RKO (cell line): Measurements from ENCODE around the gene TIMP3.
"Not testable (repeated sequence)": the region's sequence is repeated elsewhere in the genome, so short reads cannot be mapped to it uniquely, and the experiment has no call there.

Experiments used
- DNase-seq: peaks from one replicate; pipeline ENCODE4 v3.0.0-alpha.2; 2016; ENCODE audit warnings: low spot score

Gene TIMP3

DNA sequence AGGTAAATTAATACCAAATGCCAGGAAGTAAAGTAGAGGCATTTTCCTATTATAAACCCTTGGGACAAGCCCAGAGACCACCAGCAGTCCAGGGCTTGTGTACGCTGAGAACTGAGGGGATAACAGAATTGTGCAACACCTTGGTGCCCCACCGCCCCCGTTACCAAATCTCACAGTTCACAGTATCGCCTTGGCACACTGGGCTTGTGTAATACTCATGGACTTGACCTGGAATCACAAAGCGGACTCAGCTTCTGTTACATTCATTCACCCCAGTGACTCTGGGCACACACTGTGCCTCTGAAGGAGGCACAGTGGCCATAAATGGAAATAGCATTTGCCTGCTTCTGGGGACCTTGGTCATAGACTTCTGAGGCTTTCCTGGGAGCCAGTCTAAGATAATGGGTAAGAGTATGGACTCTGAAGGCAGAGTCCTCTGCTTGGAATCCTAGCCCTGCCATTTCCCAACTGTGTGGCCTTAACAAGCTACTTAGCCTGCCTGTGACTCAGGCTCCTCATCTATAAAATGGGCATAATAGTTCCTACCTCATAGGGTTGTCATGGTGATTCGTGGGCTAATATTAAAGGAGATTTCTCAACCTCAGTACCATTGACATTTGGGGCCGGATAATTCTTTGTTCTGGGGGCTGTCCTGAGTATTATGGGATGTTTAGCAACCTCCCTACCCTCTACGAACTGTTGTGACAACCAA, 53.7 kb downstream of the TIMP3 start:
- no peak for DNase-seq

DNA sequence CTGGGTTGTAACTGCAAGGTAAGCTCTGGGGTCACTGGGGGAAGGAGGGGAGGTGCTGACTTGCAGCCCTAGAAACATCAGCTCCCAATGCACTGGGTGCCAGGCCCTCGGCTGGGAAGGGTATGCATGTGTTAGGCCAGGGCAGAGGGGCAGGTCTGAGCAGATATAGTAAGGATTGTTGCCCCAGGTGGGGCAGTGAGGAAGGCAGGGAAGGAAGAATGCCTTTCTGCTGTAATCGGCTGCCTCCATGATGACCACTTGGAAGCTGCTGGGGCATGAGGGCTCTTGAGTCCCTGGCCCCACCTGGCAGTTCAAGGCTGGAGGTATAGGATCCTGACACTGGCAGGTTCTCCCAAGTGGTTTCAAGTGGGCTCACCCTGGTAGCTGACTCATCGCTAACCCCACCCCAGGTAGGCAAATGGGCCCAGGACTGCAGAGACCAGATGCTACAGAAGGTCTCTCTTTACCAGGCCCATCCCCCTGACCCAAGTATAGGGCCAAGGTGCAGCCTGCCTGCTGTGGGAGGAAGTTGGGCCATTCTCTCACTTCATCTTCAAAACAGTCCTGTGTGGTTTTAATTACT, 56.7 kb downstream of the TIMP3 start:
- no peak for DNase-seq

DNA sequence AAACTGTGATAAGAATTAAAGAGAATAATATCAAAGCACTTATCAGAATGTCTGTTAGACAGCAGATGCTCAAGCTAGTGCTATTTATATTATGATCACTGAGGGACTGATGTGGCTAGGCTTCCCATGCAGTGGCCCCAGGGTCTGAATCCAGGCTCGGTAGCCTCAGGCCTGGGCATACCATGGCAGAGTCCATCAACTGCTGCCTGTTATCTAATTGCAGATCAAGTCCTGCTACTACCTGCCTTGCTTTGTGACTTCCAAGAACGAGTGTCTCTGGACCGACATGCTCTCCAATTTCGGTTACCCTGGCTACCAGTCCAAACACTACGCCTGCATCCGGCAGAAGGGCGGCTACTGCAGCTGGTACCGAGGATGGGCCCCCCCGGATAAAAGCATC, 57.5 kb downstream of the TIMP3 start:
- DNase-seq = no peak

DNA sequence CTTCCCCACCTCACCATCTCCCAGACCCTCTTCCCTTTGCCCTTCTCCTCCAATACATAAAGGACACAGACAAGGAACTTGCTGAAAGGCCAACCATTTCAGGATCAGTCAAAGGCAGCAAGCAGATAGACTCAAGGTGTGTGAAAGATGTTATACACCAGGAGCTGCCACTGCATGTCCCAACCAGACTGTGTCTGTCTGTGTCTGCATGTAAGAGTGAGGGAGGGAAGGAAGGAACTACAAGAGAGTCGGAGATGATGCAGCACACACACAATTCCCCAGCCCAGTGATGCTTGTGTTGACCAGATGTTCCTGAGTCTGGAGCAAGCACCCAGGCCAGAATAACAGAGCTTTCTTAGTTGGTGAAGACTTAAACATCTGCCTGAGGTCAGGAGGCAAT, 58.2 kb downstream of the TIMP3 start:
- no peak for DNase-seq

DNA sequence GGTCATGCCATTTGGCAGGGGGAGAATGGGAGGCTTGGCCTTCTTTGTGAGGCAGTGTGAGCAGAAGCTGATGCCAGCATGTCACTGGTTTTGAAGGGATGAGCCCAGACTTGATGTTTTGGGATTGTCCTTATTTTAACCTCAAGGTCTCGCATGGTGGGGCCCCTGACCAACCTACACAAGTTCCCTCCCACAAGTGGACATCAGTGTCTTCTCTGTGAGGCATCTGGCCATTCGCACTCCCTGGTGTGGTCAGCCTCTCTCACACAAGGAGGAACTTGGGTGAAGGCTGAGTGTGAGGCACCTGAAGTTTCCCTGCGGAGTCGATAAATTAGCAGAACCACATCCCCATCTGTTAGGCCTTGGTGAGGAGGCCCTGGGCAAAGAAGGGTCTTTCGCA, 59.8 kb downstream of the TIMP3 start:
- no peak for DNase-seq

DNA sequence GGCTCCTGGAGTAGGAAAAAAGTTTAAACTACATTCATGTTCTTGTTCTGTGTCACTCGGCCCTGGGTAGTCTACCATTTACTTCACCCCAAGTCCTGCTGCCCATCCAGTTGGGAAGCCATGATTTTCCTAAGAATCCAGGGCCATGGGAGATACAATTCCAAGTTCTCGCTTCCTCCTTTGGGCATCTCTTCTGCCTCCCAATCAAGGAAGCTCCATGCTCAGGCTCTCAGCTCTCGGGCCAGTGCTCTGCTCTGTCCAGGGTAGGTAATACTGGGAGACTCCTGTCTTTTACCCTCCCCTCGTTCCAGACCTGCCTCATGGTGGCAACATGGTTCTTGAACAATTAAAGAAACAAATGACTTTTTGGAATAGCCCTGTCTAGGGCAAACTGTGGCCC, 60.6 kb downstream of the TIMP3 start:
- no peak for DNase-seq

DNA sequence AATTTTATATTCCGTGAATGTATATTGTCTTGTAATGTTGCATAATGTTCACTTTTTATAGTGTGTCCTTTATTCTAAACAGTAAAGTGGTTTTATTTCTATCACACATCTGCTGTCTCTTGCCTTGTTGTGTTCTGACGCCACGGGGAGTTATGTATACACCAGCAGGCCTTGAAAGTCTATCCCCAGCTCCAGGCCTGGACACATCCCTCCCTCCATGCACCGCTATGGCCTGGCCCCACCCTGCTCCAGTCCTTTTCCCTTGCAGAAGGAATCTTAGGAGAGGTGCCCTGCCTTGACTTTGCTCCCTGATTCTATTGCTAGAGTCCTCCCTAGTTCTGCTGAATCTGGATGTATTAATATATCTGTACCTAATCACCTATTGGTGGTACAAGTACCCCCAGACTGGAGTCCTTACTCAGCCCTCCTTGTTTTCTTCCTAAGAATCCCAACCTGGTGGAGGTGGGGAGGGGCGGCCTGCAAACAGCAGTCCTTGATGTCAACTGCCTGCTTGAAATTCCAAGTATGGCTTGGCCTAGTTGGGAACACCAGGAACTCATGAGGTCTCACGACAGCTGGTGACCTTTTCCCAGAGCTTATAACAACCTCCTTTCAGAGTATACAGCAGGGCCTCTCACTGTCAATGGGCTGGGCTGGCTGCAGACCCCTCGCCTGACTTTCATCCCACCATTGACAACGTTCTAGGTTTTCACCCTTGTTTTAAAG, 61.6 kb downstream of the TIMP3 start:
- DNase-seq = no peak

DNA sequence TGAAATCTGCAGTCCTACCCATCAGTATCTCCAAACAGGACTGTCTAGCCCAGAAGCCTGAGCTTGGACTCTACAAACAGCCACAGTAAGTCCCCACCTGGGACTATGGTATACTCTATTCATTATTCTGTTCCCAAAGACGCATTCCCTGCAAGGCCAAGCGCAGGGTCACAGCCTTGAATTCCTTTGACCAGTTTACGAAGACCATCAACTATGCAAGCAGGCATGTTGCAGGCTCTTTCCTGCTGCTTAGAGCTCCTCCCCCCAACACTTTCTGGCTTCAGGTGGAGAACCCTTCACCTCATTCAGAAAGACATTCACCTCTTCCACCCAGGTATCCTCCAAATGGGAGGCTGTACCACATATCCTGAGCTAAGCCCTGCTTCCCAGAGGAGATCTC, 62.5 kb downstream of the TIMP3 start:
- no peak for DNase-seq

DNA sequence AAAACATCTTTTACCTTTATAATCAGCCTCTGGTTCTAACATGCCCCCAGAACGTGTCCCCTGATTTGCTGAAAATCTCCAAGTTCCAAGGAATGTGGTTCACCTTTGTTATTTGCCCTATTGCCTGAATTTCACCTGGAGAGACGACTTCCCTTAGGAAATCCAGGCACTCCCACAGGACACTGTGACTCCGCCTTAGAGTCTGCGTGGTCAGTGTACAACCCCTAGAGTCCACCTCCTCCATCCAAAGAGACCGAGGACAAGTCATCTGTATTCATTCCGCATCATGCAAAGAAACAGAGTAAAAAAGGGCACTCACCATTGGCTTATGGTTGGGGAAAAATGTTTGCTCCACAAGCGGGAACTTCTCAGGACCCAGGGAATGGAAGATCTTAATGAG, 63.1 kb downstream of the TIMP3 start:
- no peak for DNase-seq

DNA sequence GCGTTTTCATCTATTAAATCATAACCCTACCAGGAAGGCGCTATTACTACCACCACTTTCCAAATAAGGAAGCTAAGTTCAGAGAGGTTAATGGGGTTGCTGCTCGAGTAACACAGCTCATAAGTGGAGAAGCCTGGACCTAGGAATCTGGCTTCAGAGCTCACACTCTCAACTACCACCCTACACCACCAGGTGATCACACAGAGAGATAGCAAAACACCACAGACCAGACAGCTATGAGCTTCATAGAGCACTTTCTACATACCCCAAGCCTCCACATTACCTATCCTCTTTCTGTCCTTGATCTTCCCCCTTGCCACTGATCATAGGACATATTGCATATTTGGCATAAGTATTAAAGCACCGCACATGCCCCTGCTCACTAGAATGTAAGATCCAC, 65.4 kb downstream of the TIMP3 start:
- no peak for DNase-seq

DNA sequence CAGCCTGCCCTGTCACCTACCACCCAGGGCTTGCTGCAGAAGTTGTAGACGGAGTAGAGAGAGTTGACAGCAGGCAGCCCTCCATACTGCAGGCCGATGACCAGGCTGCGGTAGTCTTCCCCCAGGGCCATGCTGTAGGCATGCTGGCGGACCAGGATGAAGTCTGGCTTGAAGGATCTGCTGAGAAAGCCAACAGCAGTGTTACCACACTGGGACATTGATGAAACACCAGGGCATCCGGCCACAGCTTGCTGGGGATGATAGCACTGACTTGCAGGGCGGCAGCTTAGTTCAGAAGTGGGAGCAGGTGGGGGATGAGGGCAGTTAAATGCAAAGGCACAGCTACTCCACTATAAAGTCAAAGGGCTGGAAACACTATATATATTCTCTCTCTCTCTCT, 67.4 kb downstream of the TIMP3 start:
- no peak for DNase-seq

DNA sequence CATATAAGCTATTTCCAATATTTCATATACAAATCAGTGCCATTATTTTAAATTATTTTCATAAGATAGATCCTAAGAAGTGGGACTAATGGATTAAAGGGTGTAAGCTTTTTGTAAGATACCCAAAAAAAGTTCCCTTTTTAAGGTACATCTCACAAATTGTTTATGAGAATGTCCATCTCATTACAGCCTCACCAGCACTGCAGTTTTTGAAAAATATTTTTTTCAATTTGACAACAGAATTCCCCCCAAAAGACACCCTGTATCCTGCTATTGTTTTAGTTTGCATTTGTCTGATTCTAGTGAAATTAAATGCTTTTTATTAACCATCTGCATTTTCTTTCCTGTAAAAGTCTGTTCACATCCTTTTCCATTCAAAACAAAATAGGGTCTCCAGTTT, 69.0 kb downstream of the TIMP3 start:
- DNase-seq = no peak

DNA sequence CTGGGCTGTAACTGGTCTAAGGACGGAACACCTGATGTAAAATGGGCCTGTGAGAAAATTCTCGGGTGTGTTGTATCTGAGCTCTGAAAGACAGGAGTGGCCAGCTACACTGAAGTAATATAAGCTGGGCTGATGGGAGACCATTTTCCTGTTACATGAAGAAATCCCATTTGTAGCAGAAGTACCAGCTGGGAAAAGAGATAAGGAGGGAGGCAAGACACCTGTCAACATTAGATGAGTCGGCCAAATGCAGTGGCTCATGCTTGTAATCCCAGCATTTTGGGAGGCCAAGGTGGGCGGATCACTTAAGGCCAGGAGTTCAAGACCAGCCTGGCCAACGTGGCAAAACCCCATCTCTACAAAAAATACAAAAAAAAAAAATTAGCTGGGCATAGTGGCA, 72.1 kb downstream of the TIMP3 start:
- DNase-seq = not testable (repeated sequence)

DNA sequence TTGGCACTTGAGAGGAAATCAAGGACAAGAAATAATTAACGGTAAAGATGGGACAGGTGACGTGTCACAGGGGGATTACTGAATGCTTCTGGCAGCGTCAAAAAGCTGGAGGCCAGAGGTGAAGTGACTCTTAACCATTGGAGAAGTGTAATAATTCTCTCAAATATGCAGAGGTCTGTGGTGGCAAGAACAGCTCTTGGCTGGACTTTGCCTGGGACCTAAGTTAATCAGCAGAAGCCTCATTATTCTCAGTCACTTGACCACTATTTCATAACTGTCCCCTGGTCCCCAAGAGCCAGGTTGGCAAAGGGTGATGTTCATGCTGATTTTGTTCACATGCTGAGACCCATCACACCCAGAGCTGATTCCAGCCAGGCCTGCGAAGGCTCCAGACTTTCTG, 72.9 kb downstream of the TIMP3 start:
- no peak for DNase-seq

DNA sequence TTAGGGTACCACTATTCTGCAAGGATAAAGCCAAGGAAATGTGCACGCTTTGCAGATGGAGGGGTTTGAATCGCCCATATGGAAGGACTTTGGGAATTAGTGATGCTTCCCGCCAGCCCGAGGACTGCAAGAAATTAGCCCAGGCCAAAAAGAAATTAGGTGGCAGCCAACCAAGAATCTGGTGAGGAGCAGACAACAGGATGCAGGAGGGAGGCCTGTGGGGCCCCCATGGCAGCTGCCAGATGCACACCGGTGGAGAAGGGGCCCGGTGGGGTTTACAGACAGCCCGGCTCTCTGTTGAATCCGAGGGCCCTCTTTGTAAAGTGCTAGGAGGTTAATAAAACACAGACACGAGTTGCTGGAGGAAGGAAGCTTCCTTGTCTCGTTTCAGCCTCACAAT, 73.5 kb downstream of the TIMP3 start:
- no peak for DNase-seq

DNA sequence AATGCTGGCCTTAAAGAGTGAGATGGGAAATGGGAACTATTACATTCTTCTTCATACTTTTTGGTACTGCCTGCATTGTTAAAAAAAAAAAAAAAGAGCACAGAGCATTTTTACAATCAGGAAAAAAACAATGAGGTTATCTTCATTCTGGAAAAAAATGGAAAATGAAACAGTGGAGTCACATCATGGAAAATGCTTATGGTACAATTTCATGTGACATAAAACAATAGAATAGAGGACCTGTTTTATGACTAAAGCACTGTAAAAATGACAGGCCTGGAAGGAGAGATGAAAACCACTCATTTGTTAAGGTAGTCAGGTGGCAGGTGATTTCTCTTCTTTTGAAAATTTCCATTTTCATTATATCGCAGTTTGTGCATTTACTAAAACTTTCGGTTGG, 75.0 kb downstream of the TIMP3 start:
- DNase-seq = no peak

DNA sequence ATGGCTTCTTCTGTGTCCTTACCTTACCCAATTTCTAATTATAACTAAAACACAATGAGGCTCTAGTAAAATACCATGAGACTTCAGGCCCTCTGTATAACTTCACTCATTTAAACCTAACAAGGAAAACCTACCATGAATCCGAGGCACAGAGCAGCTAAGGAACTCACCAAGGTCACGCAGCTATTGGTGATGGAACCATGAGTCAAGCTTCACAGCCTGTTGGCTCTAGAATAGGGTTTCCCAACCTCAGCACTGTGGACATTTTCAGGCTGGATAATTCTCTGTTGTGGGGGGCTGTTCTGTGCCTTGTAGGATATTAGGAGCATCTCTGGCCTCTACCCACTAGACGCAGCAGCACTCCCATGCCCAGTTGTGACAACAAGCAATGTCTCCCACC, 75.7 kb downstream of the TIMP3 start:
- no peak for DNase-seq

DNA sequence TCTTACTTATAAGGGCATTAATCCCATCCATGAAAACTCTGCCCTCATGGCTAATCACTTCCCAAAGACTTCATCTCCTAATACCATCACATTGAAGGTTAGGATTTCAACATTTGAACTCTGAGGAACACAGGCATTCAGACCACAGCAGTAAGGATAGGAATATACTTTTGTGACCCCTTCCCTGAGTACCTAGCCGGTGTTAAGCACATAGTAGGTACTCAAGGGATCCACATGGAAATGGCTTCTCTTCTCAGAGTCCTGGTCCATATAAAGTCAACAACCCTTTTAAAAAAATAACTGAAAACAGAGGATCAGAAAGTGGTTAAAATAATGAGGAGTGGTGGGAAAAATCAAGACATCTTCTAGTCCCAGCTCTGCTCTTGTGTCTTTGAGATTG, 78.0 kb downstream of the TIMP3 start:
- DNase-seq = no peak

DNA sequence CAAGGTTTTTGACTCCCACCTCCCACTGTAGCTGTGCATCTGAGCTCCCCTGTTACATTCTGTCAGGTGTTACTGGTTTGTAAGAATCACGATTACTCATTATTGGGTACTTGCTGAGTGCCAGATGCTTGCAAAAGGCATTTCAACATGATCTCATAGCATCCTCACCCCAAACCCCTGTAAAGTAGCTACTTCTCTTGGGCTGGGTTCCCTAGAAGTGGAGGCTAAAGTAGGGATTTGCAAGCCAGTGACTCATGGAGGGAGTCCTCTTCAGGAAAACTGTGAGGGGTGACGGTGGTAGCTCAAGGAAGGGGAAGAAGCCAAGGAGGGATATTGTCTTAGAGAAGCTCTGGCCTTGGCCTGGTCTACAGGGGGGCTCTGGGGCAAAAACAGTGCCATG, 78.6 kb downstream of the TIMP3 start:
- DNase-seq = no peak

DNA sequence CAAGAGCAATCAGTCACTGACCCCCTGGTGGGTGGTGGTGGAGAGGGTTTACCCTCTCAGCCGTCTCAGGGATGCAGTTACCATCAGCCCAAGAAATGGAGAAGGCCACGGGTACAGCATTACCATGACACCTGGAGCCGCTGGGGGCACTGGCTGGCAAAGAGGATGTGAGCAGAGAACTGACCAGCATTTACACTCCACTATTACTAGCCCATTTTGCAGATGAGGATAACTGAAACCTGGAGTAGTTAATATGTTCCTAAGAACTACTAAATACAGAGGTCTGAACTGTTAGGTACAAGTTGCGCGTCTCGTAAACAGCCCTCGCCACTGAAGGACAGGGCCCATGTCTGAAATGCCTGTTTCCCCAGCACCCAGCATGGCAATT, 79.0 kb downstream of the TIMP3 start:
- DNase-seq = no peak

DNA sequence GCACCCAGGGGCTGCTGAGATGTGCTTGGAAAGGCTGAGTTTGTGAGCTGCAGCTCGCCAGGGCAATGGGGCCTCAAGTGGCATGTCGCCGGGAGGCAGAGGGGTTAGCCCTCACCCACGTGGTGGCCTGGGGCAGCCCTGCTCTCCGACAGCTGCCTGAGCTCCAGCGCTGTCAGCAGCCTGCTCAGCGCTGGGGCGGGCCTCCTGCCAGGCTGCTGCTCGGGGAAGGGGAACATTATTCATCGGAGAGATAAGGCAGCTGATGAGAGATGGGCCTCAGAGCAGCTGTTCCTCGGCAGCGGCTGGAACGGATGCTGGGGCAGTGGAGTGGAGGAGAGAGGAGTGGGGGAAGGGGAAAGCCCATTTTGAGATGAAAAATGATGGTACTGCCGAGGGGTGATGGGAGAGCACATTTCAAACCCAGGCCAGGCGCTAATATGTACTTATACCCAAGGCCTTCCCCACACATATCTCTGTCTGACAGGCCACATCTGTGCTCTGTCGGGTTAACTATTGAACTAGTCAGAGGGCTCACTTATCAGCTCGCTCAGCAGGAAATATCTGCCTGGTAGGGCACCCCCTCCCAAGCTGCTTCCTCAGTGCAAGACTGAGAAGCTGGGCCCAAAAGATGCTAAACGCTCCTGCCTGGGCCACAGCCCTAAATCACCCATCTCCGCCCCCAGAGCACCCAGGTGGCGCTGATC, 79.5 kb downstream of the TIMP3 start:
- DNase-seq = no peak

DNA sequence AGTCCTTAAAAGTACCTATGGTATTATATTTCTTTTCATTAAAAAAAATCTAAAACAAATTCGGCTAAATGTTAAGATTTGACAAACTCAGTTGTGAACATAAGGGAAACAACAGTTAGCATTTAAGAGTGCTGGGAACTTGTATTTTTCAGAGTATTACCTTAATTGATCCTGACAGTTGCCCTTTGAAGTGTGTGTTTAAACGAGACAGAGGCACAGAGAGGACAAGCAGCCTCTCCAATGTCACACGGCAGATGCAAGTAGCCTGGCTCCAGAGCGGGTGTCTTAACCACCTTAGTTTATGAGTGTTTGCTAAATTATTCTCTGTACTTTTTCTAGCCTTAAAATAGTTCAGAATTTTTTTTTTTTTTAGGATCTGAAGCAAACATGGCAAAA, 80.9 kb downstream of the TIMP3 start:
- no peak for DNase-seq
